ENCODE results near the gene SLC39A11. TPM values are rescaled to one million over a fixed set of nuclear protein-coding genes. Genes with fewer than 3 reads are reported as not detected.
A peak's percentile ranks its signal among the peaks of the same experiment; 100 is the strongest.

SLC39A11 gene
- polyA plus RNA-seq, 1 donor from 2014 or later: 8.0 TPM

GRCh38 chr17:72985882-72986720 lies 106.4 kb downstream of the SLC39A11 start:
- no peaks in the 10 kb centered on the region for H3K9me2 ChIP-seq (ENCODE audit: insufficient read depth, low read length)
- no peak overlapping the region for H3K27ac ChIP-seq (ENCODE audit: low read length)
- H3F3A ChIP-seq (ENCODE audit: insufficient read depth, low read length, poor library complexity, severe bottlenecking): no peaks in the 10 kb centered on the region
- no peaks in the 10 kb centered on the region for H3K27me3 ChIP-seq (ENCODE audit: insufficient read depth, low read depth, low read length)
- no peaks in the 10 kb centered on the region for H3K36me3 ChIP-seq (ENCODE audit: insufficient read depth, low read length)
- H3K9ac ChIP-seq (ENCODE audit: low read length): no peak overlapping the region
- no peaks in the 10 kb centered on the region for H3K9me3 ChIP-seq (ENCODE audit: low read length)
- H3K79me2 ChIP-seq (replicated peaks; ENCODE audit: insufficient read depth, low read length): no peaks in the 10 kb centered on the region
- TF ChIP-seq POLR2AphosphoS5 (IDR thresholded peaks at IDR 0.05): no peak
- TF ChIP-seq, protein P1, sequence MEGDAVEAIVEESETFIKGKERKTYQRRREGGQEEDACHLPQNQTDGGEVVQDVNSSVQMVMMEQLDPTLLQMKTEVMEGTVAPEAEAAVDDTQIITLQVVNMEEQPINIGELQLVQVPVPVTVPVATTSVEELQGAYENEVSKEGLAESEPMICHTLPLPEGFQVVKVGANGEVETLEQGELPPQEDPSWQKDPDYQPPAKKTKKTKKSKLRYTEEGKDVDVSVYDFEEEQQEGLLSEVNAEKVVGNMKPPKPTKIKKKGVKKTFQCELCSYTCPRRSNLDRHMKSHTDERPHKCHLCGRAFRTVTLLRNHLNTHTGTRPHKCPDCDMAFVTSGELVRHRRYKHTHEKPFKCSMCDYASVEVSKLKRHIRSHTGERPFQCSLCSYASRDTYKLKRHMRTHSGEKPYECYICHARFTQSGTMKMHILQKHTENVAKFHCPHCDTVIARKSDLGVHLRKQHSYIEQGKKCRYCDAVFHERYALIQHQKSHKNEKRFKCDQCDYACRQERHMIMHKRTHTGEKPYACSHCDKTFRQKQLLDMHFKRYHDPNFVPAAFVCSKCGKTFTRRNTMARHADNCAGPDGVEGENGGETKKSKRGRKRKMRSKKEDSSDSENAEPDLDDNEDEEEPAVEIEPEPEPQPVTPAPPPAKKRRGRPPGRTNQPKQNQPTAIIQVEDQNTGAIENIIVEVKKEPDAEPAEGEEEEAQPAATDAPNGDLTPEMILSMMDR (IDR thresholded peaks at IDR 0.05; ENCODE audit: poor library complexity, severe bottlenecking): peak; percentile 18
- no peak for TF ChIP-seq SMC3 (conservative IDR thresholded peaks at IDR 0.05; ENCODE audit: poor library complexity)
- H2AFZ ChIP-seq (ENCODE audit: low read depth, low read length): no peak overlapping the region
- no peak overlapping the region for H3K4me2 ChIP-seq (ENCODE audit: low read length)
- H3K4me3 ChIP-seq (ENCODE audit: low read length): no peak overlapping the region
- H4K20me1 ChIP-seq (ENCODE audit: insufficient read depth): no peaks in the 10 kb centered on the region

DNA sequence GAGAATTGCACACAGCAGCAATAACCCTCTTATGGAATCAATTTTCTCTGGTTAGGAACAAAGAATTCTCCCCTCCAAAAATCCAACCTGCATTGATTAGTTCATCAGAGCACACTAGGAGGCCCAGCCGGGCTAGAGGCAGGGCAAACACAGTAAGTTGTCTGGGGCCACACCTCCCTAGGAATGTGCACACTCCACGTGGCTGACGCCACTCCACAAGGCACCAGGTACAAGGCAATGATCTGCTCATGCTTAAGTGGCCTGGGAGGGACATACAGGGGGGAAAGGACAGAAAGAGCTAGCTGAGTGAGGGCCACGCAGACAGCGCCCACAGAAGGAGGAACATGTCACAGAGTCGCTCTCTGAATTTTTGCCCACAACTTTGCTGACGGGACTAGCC lies 107.6 kb downstream of the SLC39A11 start:
- H3F3A ChIP-seq (ENCODE audit: insufficient read depth, low read length, poor library complexity, severe bottlenecking): no peaks in the 10 kb centered on the region
- no peaks in the 10 kb centered on the region for H3K9me3 ChIP-seq (ENCODE audit: low read length)
- H3K36me3 ChIP-seq (ENCODE audit: insufficient read depth, low read length): no peaks in the 10 kb centered on the region
- no peaks in the 10 kb centered on the region for H4K20me1 ChIP-seq (ENCODE audit: insufficient read depth)
- H3K9me2 ChIP-seq (ENCODE audit: insufficient read depth, low read length): no peaks in the 10 kb centered on the region
- TF ChIP-seq RAD21 (conservative IDR thresholded peaks at IDR 0.05) (no peak), TAF1 (IDR thresholded peaks at IDR 0.05; ENCODE audit: low read depth) (no peak), SMC3 (conservative IDR thresholded peaks at IDR 0.05; ENCODE audit: poor library complexity) (no peak), EP300 (conservative IDR thresholded peaks at IDR 0.05; ENCODE audit: poor library complexity, severe bottlenecking) (no peak), REST (IDR thresholded peaks at IDR 0.05; ENCODE audit: borderline replicate concordance) (no peak), MXI1 (conservative IDR thresholded peaks at IDR 0.05; ENCODE audit: poor library complexity, severe bottlenecking) (no peak), EZH2 (IDR thresholded peaks at IDR 0.05; ENCODE audit: borderline replicate concordance, insufficient read depth, low read length, poor library complexity, severe bottlenecking) (no peak), POLR2AphosphoS5 (IDR thresholded peaks at IDR 0.05) (no peak)
- TF ChIP-seq, protein P1 (IDR thresholded peaks at IDR 0.05; ENCODE audit: poor library complexity, severe bottlenecking): no peak
- no peak overlapping the region for H3K9ac ChIP-seq (ENCODE audit: low read length)
- H3K4me3 ChIP-seq (ENCODE audit: low read length): no peak overlapping the region
- H3K4me2 ChIP-seq (ENCODE audit: low read length): no peak overlapping the region
- no peak overlapping the region for H2AFZ ChIP-seq (ENCODE audit: low read depth, low read length)
- H3K27ac ChIP-seq (ENCODE audit: low read length): no peak overlapping the region
- no peaks in the 10 kb centered on the region for H3K27me3 ChIP-seq (ENCODE audit: insufficient read depth, low read depth, low read length)
- no peaks in the 10 kb centered on the region for H3K79me2 ChIP-seq (replicated peaks; ENCODE audit: insufficient read depth, low read length)
